ENCODE measurements around the gene SPANXN5.
"Not testable (repeated sequence)": the region's sequence is repeated elsewhere in the genome, so short reads cannot be mapped to it uniquely, and the experiment has no call there.

Gene SPANXN5, protein sequence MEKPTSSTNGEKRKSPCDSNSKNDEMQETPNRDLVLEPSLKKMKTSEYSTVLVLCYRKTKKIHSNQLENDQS

DNA sequence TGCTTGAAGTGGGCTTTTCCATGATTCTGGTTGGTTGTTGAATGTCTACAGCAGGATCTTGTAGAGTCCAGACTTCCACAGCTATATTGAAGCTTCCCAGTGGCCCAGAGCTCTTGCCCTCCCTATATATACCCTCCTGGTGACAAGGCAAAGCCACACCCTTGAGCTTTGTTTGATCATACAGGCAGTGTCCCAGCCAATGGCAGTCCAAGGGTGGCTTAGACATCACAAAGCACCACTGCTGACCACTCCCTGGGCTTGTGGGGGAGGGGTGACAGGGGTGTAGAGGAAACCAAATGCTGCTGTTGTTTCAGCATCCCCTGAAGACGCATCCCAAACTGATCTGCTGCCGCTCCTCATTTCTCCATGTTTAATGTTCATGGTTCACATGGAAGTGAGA lies at the start of gene SPANXN5:
Gene SPANXN5, minus strand, starts transcription at position 101 of the 400 bp plus-strand sequence. Its CDS starts 79 bp downstream, at position 22.
- DNase-seq, result not testable (repeated sequence)

DNA sequence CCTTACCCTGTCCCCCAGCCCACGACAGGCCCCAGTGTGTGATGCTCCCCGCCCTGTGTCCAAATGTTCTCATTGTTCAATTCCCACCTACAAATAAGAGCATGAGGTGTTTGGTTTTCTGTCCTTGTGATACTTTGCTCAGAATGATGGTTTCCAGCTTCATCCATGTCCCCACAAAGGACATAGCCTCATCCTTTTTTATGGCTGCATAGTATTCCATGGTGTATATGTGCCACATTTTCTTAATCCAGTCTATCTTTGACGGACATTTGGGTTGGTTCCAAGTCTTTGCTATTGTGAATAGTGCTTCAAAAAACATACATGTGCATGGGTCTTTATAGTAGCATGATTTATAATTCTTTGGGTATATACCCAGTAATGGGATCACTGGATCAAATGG lies 46.4 kb upstream of the SPANXN5 start:
- not testable (repeated sequence) for DNase-seq

DNA sequence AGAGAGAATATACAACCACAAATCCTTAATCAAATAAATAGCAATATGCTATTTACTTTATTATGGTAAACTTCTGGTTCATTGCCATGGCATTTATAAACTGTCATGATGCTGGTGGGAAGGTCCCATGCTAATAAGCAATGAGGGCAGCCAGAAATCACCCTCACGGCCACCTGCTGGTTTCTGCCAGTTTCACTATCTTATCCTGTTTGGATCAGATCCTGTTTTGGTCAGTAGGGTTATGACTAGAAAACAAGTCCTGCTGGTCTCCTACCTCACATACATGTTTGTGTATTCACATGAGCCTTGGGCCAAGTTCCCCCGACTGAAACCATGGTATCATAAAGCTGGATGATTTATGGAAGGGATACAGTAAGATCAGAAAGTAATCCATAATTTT lies 41.9 kb upstream of the SPANXN5 start:
- no peak for DNase-seq

DNA sequence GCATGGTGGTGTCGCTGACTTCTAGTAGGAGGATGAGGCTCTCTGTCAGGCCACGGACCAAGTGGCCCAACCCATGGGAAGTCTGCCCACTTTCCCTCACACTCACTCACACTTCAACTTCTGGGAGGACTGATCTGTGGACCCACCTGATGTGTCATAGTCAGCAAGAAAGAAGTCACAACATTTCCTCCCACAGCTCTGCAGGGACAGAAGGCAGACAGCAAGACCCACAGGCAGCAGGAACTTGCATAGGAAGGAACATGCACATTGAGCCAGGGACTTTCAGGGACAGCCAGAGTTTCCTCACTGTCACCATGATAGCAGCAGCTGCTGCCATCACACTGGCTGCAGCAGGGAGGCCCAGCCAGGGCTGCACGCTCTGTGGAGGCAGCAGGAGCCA lies 33.3 kb upstream of the SPANXN5 start:
- DNase-seq, result no peak

DNA sequence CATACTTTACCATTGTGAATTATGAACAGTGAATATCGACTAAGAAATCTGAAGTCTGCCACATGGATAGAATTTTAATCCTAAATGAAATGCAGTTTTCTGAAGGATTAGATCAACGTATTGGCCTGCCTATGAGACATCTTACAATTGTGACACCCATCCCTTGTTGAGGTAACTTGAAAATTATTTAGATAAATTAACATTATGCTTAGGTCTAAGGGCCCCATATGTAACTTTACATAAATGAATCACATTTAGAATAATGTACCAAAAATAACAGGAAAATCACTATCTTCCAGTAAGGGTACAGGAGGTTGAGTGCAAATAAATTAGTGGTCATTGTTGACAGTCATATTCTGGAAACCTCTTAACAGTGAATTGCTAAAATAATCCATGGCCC lies 27.4 kb upstream of the SPANXN5 start:
- DNase-seq, result no peak

DNA sequence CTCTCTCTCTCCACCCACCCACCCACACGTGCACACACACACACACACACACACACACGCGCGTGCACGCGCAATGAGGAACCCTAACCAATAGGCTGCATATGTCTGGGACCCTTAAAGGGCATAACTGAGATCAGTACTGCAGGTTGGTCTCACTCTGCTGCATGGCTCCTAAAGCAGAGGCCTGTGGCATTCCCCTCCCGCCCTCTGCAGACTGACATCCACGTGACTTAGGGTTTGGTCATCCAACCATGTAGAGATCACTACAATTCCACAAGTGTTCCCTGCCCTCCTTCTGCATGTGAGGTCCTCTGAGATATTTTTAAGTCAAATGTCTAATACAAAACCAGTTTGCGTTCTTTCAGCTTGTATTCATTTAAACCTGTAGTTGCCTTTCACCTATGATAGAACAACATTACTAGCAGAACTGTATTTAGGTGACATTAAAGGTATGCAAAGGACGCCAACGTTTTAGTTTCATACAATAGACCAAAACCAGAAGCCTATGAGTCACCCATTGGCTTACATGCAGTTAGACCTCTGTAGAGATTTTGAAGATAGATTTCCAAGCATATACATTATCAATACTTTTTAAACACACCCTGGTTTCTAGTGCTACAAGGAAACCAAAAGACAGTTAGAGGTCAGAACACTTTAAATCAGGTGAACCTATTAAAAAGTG lies 24.0 kb upstream of the SPANXN5 start:
- no peak for DNase-seq

DNA sequence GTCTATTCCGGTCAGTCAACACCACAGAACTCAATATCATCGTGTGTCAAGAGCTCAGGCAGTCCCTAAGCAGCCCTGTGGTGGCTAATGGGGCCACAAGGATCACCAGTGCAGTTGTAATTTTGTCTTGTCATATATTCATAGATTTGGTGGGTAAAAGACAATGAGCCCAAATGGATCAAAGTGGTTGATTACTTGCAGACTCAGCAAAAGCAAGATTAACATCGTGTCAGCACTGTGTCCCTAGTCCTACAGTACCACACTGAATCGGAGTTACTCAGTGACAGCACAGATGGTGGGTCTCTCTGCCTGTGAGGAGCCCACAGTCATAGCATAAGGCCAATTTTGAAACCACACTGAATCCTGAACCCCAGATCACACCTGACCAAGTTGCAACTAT lies 22.6 kb upstream of the SPANXN5 start:
- no peak for DNase-seq

DNA sequence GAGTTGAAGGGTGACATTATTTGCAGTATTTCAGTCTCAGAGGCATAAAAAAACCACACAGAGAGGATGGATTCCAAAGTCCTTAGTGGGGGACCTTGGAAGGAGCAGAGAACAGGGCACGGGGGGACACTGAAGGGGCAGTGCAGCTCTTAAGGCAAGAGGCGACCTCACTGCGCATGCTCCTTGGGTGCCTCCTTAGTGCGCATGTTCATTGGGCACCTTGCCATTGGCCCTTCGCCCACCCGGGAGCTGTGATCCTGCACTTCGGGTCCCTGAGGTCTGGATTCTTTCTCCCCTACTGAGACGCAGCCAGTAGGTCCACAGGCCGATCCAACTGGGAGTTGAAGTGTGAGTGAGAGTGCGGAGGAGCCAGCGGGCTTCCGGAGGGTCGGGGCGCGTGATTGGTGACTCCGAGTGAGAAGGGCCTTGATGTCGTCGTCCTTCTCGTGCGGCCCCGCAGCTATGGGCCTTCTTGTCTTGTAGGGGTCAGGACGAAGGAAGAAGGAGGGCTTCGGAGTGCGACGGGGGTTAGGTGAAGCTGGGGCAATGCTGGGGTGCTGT lies 13.9 kb upstream of the SPANXN5 start, which contains the start of gene XAGE5:
Gene XAGE5, plus strand, starts transcription at position 223 of the 561 bp plus-strand sequence. CDS start 1,280 bp downstream, outside the sequence.
- DNase-seq, result no peak

DNA sequence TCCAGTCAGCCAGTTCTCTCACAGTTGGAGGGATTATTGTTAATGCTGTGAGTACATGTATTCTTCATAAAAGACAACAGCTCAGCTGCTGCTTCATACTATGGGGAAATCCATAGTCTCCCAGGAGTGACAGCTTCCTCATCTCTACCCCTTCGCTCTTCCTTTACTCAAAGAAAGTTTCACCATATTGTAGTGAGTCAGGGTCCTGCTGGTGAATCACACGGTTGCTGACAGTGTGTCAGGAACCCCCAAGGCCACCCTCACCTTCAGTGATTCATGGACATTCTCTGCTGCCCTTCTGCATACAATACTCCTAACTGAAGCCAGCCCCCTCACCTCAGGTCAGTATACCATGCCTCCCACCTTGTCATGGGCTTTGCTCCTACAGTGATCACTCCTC lies 7.6 kb upstream of the SPANXN5 start:
- DNase-seq, result not testable (repeated sequence)

DNA sequence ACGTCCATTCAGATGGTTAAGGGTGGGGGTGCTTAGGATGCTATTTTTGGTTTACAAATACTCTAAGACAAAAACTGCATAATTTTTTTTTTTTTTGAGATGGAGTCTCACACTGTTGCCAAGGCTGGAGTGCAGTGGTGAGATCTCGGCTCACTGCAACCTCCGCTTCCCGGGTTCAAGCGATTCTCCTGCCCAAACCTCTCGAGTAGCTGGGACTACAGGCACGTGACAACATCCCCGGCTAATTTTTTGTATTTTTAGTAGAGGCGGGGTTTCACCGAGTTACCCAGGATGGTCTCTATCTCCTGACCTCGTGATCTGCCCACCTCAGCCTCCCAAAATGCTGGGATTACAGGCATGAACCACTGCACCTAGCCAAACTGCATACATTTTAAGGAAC lies 23.7 kb downstream of the SPANXN5 start:
- not testable (repeated sequence) for DNase-seq

DNA sequence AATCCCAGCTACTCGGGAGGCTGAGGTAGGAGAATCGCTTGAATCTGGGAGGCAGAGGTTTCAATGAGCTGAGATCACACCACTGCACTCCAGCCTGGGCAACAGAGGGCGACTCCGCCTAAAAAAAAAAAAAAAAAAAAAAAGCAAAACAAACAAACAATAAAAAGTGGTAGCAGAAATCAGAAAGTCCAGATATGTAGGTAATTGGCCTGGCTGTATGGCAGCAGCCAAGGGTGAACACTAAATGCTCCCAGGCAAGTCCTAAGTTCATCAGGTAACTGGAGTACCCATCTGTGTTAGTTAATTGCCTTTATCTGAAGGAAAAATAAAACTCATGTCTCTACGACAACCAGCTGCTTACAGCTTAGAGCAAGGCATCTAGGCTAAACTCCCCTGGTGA lies 31.2 kb downstream of the SPANXN5 start:
- not testable (repeated sequence) for DNase-seq

DNA sequence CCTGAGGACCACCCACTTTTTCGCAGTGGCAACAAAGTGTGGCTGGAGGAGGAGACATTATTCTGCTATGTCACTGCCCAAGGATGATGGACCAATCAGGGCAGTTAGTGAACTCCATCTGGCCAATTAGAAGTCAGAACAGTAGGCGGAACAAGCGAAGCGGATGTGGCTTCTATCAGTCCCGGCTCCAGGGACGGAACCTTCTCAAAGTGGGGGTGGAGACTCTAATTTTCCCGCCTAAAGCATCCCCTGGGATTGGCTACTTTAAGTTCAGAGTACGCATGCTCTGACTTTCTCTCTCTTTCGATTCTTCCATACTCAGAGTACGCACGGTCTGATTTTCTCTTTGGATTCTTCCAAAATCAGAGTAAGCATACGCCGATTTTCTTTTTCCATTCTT lies 46.3 kb downstream of the SPANXN5 start, which contains the start of gene SSX2B:
Gene SSX2B, plus strand, starts transcription at position 301 of the 400 bp plus-strand sequence. CDS start 1,429 bp downstream, outside the sequence.
- DNase-seq, result not testable (repeated sequence)

Measured in NCI-H510A treated with DMSO at 0.1 percent for 48 hours (cell line).